ENCODE measurements around the gene NELFB.

The NELFB gene

GRCh38 chr9:137215196-137215986 lies 39.7 kb upstream of the NELFB start:
- no peak for DNase-seq (ENCODE audit: low read depth)
- TF ChIP-seq, protein P1, sequence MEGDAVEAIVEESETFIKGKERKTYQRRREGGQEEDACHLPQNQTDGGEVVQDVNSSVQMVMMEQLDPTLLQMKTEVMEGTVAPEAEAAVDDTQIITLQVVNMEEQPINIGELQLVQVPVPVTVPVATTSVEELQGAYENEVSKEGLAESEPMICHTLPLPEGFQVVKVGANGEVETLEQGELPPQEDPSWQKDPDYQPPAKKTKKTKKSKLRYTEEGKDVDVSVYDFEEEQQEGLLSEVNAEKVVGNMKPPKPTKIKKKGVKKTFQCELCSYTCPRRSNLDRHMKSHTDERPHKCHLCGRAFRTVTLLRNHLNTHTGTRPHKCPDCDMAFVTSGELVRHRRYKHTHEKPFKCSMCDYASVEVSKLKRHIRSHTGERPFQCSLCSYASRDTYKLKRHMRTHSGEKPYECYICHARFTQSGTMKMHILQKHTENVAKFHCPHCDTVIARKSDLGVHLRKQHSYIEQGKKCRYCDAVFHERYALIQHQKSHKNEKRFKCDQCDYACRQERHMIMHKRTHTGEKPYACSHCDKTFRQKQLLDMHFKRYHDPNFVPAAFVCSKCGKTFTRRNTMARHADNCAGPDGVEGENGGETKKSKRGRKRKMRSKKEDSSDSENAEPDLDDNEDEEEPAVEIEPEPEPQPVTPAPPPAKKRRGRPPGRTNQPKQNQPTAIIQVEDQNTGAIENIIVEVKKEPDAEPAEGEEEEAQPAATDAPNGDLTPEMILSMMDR (IDR thresholded peaks at IDR 0.05; ENCODE audit: low read length, missing control alignments), result no peak
- no peak overlapping the region for H3K4me3 ChIP-seq (replicated peaks; ENCODE audit: low read depth, low read length)

DNA sequence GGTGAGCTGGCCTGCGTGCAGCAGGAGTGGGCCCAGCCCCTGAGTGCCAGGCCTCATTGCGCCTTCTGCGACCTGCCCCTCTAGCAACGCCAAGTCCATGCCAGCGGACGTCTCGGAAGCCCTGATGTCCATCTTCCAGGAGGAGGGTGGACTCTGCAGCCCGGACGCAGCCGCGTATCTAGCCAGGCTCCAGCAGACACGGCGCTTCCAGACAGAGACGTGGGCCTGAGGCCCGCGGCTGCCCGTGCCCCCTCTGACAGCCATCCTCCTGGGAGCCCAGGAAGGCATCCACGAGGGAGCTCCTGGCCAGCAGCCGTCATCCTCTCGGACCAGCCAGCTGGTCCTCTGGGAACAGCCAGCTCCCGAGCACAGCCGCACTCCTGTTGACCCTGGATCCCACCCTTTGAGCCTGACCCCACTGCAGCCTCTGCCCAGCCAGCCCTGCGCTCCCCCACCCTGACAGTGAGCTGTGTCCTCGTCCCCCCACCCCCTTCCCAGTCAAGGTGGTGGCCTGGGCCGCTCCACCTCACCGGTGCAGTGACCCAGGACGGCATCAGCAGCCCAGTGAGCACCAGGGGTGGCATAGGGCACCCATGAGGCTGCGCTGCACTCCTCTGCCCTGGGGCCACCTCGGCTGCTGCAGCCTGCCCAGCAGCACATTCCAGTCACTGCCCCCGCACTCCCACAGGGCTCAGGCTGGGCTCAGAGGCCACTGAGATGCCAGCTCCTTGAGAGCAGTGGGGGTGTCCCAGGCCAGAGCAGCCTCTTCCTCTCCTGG lies 38.8 kb upstream of the NELFB start:
- H3K4me3 ChIP-seq (replicated peaks; ENCODE audit: low read depth, low read length), result no peak overlapping the region
- TF ChIP-seq, protein P1 (IDR thresholded peaks at IDR 0.05; ENCODE audit: low read length, missing control alignments), result no peak
- DNase-seq (ENCODE audit: low read depth), result no peak

DNA sequence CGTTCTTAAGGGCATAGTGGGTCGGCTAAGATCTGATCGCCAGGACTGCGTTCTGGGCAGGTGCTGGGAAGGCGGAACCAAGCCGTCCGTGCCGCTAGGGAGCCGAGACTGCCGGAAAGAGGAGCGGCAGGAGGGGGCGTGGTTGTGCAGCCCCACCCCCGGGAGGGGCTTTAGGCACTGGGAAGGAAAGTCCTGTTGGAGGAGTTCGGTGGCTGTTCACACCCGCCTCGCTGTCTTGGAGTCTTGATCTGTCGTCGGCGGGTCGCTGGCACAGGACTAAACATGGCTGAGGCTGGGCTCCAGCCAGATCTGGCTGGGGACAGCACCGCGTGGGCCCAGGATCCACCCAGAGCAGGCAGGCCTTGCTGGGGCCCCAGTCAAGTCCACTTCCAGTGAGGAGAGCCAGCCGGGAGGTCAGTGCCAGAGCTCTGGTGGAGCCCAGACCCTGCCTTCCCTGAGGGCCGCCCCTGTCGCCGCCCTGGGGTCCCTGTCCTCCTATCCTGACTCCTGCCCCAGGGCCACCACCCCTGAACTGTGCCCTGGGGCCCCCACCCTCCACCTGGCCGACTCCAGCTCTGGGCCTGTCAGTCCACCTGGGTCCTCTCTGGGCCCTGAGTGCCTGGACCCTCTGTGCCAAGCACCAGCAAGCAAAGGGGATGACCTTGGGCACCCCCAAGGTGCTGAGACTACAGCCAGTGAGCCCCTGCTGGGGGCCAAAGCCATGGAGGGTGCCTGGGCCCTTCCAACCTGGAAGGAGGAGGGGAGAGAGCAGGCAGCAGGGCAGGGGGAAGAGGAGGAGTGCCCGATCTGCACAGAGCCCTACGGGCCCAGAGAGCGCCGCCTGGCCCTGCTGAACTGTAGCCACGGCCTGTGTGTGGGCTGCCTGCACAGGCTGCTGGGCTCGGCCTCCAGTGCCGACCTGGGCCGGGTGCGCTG lies 37.6 kb upstream of the NELFB start:
- H3K4me3 ChIP-seq (replicated peaks; ENCODE audit: low read depth, low read length), result no peak overlapping the region
- no peak for DNase-seq (ENCODE audit: low read depth)
- TF ChIP-seq, protein P1 (IDR thresholded peaks at IDR 0.05; ENCODE audit: low read length, missing control alignments), result no peak

DNA sequence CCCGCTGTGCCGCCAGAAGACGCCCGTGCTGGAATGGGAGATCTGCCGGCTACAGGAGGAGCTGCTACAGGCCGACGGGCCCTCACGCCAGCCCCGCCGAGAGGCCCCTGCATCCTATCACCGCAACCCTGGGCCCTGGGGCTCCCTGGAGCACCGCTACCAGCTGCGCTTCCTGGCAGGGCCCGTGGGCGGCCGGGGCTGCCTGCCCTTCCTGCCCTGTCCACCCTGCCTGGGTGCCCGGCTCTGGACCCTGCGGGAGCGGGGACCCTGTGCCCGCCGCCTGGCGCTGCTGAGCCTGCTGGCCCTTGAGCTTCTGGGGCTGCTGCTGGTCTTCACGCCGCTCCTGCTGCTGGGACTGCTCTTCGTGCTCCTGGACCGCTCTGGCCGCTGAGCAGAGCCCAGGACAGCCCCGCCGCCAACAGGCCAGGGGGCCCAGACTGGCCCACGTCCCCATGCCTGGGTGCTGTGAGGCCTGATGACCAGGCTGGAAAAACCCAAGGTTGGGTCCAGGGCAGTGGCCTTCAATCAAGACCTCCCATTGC lies 36.8 kb upstream of the NELFB start:
- no peak overlapping the region for H3K4me3 ChIP-seq (replicated peaks; ENCODE audit: low read depth, low read length)

GRCh38 chr9:137218754-137219271 lies 36.3 kb upstream of the NELFB start:
- peak; percentile 60 for DNase-seq (ENCODE audit: low read depth)
- H3K4me3 ChIP-seq (replicated peaks; ENCODE audit: low read depth, low read length), result no peak overlapping the region
- TF ChIP-seq, protein P1 (IDR thresholded peaks at IDR 0.05; ENCODE audit: low read length, missing control alignments), result no peak

More for the DNA sequence above, 36.8 kb upstream of the NELFB start:
- DNase-seq (ENCODE audit: low read depth), result no peak
- TF ChIP-seq, protein P1 (IDR thresholded peaks at IDR 0.05; ENCODE audit: low read length, missing control alignments), result no peak

DNA sequence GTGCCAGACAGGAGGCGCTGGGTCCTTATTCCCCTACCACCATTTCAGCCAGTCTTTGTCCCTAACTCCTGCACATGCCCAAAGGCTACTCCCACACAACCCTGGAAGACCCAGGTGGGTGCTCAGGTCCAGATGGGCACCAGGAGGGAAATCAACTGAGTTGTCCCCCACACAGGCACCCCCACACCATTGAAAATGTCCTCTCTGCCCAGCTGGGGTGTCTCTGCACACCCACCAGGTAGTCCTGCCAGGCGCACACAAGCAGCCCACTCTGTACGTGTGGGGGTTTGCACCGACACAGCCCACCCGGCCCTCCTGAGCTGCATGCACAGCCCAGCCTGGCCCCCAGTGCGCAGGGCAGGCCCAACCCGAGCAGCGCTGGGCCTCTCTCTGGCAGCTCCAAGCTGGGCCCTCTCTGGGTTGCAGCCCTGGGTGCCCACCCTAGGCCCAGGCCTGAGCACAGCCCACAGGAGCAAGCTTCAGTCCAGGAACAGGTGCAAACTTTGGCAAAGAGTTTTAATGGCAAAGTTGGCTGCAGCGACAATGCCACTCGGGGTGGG lies 35.3 kb upstream of the NELFB start:
- DNase-seq (ENCODE audit: low read depth), result no peak
- TF ChIP-seq, protein P1 (IDR thresholded peaks at IDR 0.05; ENCODE audit: low read length, missing control alignments), result no peak
- H3K4me3 ChIP-seq (replicated peaks; ENCODE audit: low read depth, low read length), result no peak overlapping the region

Data from fibroblast of pulmonary artery (primary cell).